ENCODE data around the gene SIRT2. TPM values are rescaled to one million over a fixed set of nuclear protein-coding genes. Genes with fewer than 3 reads are reported as not detected.

SIRT2 gene
- total RNA-seq, 1 donor from 2014 or later, result 38.9 TPM

GRCh38 chr19:38842439-38843174 lies 56.8 kb downstream of the SIRT2 start:
- Histone ChIP-seq H3K36me3 (ENCODE audit: control insufficient read depth, insufficient read depth, low read length) (peaks cover 7% of the 10 kb centered on the region), H3K4me3 (ENCODE audit: low read depth, low read length) (no peak overlapping the region), H3K27me3 (ENCODE audit: control insufficient read depth, insufficient read depth, low read length) (no peaks in the 10 kb centered on the region)
- TF ChIP-seq, protein P1, sequence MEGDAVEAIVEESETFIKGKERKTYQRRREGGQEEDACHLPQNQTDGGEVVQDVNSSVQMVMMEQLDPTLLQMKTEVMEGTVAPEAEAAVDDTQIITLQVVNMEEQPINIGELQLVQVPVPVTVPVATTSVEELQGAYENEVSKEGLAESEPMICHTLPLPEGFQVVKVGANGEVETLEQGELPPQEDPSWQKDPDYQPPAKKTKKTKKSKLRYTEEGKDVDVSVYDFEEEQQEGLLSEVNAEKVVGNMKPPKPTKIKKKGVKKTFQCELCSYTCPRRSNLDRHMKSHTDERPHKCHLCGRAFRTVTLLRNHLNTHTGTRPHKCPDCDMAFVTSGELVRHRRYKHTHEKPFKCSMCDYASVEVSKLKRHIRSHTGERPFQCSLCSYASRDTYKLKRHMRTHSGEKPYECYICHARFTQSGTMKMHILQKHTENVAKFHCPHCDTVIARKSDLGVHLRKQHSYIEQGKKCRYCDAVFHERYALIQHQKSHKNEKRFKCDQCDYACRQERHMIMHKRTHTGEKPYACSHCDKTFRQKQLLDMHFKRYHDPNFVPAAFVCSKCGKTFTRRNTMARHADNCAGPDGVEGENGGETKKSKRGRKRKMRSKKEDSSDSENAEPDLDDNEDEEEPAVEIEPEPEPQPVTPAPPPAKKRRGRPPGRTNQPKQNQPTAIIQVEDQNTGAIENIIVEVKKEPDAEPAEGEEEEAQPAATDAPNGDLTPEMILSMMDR (IDR thresholded peaks at IDR 0.05; ENCODE audit: insufficient read depth, low read length, poor library complexity, severe bottlenecking), result no peak
- DNase-seq (ENCODE audit: low read depth), result no peak

DNA sequence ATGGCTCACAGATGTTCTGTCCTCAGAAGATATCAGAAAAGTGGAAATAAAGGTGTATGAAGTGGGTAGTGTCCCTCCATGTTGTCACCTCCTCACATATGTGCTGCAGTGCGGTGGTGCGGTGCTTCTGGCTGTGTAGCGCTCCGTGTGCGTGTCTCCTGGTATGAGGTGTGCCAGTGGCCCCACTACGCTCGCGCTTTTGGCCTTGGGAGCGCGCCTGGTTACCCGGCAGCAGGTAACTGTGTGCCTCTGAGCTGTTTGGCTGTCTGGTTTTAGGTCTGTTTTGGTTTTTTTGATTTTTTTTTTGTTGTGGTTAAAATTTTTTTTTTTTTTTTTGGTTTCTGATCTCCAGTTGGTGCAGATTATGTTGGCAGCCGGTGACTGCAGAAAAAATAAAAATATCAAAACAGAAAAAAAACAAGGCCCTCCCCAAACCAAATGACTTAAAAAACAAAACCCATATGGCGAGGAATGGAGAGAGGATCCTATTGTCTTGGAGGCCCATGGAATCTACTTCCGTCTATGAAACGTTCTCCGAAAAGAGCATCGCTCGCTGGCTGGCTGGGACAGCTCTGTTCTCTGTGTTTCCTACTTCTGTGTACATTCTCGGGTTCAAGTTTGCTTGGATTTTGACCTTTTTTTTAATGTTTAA lies 57.5 kb downstream of the SIRT2 start:
- H3K36me3 ChIP-seq (ENCODE audit: control insufficient read depth, insufficient read depth, low read length), result peaks cover 6% of the 10 kb centered on the region

GRCh38 chr19:38841180-38841766 lies 58.1 kb downstream of the SIRT2 start:
- DNase-seq (ENCODE audit: low read depth), result no peak
- no peak overlapping the region for H3K4me3 ChIP-seq (ENCODE audit: low read depth, low read length)
- TF ChIP-seq, protein P1 (IDR thresholded peaks at IDR 0.05; ENCODE audit: insufficient read depth, low read length, poor library complexity, severe bottlenecking), result no peak
- H3K27me3 ChIP-seq (ENCODE audit: control insufficient read depth, insufficient read depth, low read length), result no peaks in the 10 kb centered on the region
- peaks cover 8% of the 10 kb centered on the region for H3K36me3 ChIP-seq (ENCODE audit: control insufficient read depth, insufficient read depth, low read length)

More for the DNA sequence above, 57.5 kb downstream of the SIRT2 start:
- Histone ChIP-seq H3K4me3 (ENCODE audit: low read depth, low read length) (no peak overlapping the region), H3K27me3 (ENCODE audit: control insufficient read depth, insufficient read depth, low read length) (no peaks in the 10 kb centered on the region)
- TF ChIP-seq, protein P1 (IDR thresholded peaks at IDR 0.05; ENCODE audit: insufficient read depth, low read length, poor library complexity, severe bottlenecking), result no peak
- DNase-seq (ENCODE audit: low read depth), result no peak

DNA sequence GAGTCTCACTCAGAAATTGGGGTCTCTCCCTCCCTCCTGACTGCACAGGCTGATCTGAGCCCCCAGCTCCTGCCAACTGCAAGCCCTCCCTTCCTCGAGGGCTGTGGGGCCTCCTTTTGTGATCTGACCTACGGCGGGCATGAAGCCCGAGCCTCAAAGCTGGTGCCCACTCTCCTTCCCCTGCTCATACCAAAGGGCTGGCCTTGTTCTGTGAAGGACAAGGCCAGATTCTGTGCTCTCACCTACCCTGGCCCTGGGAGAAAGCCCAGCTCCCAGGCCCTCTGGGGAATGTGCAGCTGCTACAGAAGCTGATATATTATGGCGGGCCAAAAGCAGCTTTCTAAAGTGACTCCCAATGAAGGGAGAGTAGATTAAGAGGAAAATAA lies 58.8 kb downstream of the SIRT2 start:
- Histone ChIP-seq H3K4me3 (ENCODE audit: low read depth, low read length) (no peak overlapping the region), H3K36me3 (ENCODE audit: control insufficient read depth, insufficient read depth, low read length) (peaks cover 9% of the 10 kb centered on the region), H3K27me3 (ENCODE audit: control insufficient read depth, insufficient read depth, low read length) (no peaks in the 10 kb centered on the region)
- TF ChIP-seq, protein P1 (IDR thresholded peaks at IDR 0.05; ENCODE audit: insufficient read depth, low read length, poor library complexity, severe bottlenecking), result no peak
- no peak for DNase-seq (ENCODE audit: low read depth)

DNA sequence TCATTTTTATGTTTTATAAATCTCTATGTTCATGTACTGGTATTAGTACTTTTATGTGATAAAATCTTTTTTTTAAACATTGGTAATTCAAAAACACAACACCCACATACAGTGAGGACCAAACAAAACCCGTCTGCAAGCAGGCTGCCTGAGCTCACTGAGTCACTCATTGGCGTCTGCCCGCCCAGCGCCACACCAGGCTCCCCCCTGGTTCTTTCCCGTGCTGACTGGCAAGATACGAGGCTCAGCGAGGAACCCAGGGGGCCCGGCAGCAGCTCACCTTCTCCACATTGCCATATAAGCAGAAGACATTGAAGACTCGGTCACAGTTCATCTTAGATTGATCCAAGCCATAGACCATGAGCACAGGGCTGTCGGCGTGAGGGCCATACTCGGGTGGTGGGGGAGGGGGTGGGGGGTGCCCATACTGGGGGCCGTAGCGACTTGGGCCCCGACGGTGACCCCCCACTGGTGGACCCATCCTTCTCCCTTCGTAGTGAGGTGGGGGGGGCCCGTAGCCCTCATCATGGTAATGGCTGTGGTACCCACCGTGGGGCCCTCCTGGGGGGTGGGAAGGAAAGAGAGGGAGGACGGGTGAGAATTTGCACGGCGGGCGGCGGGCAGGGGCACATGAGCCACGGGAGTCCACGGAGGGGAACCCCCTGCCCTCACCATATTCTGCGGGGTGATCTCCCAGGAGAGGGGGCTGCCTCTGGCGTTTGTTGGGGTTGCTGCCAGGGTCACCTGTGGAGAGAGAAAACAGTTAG lies 59.4 kb downstream of the SIRT2 start:
- no peak for DNase-seq (ENCODE audit: low read depth)
- H3K4me3 ChIP-seq (ENCODE audit: low read depth, low read length), result no peak overlapping the region
- H3K27me3 ChIP-seq (ENCODE audit: control insufficient read depth, insufficient read depth, low read length), result no peaks in the 10 kb centered on the region
- TF ChIP-seq, protein P1 (IDR thresholded peaks at IDR 0.05; ENCODE audit: insufficient read depth, low read length, poor library complexity, severe bottlenecking), result no peak
- H3K36me3 ChIP-seq (ENCODE audit: control insufficient read depth, insufficient read depth, low read length), result peaks cover 9% of the 10 kb centered on the region
